HCEC 1CT (cell line): Measurements from ENCODE around the gene S100A14.
"Not testable (repeated sequence)": the region's sequence is repeated elsewhere in the genome, so short reads cannot be mapped to it uniquely, and the experiment has no call there.

ENCODE experiments used
- DNase-seq: peaks from one replicate; pipeline ENCODE4 v3.0.0-alpha.2; 2017

The S100A14 gene

DNA sequence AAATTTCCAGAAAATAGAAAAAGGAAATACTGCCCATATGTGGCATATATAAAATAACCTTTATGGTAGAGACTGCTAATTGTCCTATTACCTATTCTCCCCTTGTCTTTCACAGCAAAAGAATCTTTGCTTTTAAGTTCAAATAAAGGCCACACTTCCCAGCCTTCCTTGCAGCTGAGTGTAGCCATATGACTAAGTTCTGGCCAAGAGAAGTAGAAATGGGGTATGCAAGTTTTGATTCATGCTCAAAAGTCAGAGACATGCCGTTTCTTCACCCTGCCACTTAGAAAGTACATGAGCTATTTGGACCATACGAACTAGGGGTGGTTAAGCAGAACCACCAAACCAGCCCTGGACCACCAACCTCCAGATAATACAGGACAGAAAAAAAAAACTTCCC, 32.1 kb downstream of the S100A14 start:
- DNase-seq, result no peak

DNA sequence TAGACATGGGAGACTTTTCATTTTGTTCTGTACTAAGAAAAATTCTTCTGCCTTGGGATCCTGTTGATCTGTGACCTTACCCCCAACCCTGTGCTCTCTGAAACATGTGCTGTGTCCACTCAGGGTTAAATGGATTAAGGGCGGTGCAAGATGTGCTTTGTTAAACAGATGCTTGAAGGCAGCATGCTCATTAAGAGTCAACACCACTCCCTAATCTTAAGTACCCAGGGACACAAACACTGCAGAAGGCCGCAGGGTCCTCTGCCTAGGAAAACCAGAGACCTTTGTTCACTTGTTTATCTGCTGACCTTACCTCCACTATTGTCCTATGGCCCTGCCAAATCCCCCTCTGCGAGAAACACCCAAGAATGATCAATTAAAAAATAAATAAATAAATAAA, 32.6 kb downstream of the S100A14 start:
- not testable (repeated sequence) for DNase-seq

DNA sequence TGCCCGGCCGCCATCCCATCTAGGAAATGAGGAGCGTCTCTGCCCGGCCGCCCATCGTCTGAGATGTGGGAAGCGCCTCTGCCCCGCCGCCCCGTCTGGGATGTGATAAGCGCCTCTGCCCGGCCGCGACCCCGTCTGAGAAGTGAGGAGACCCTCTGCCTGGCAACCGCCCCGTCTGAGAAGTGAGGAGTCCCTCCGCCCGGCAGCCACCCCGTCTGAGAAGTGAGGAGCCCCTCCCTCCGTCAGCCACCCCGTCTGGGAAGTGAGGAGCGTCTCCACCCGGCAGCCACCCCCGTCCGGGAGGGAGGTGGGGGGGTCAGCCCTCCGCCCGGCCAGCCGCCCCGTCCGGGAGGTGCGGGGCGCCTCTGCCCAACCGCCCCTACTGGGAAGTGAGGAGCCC, 33.3 kb downstream of the S100A14 start:
- not testable (repeated sequence) for DNase-seq

DNA sequence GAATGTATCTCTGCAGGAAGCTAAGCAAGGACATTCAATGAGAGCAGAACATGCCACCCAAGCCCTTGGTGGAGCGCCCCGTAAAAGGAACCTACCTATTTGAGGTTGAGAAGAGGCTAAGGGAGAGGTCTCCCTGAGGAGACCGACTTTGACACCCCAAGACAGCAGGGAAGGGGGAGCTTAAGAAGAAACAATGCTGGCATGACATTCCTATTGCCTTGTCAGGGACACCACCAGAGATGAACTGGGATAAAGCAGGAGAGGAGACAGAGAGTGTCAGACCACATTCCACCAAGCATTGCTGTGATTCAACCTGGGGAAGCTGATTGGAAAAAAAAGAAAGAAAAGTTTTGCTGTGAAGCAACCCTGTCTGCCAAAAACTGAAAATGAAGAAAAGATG, 37.2 kb downstream of the S100A14 start:
- DNase-seq, result no peak

DNA sequence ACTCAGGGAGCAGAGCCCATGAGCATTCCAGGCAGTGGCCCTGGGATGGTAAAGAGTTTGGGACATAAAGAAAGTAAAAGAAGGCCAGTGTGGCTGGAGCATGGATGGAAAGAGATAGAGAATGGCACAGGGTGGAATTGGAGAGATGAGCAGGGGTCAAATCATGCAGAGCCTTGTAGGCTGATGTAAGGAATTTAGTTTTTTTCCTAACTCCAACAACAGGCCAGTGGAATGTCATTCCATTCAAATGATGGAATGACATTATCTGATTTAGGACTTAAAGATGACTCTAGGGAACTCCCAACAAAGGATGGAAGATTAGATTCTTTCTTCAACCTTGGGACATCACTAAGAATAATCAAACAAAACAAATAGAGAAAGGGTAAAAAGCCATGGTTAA, 37.6 kb downstream of the S100A14 start:
- DNase-seq, result peak; percentile 30

DNA sequence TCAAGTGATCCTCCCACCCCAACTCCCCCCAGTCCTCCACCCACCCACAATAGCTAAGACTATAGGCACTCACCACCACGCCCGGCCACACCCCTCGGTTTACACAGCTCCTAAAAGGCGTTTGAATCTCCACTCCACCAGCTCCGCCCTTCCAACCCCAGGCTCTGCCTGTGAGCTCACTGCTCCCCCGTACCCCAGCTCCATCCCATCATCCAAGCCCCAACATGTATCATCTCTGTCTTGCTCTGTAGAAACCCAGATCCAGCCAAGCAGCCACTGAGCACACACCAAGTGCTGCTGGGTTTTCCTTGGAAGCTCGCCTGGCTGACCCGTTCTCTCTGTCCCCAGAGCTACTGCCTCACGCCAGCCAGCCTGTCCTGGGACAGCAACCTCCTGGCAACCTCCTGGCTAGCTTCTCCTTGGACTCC, 38.5 kb downstream of the S100A14 start:
- DNase-seq, result no peak

DNA sequence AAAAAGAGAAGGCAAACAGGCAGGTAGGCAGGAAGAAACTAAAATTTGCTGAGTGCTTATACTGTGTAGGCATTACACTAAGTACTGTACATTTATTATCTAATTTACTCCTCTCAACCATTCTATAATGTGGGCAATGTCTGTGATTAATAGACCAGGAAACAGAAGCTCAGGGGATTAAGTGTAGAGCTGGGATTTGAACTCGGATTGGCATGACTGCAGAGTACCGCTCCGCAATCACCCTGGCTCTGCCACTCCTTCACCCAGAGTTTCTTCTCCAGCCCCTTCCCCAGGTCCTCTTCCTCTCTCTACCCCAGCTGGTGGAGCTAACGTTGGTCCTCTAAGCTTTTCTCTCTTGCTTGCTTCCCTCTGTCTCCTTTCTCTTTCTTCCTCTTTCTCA, 39.0 kb downstream of the S100A14 start:
- no peak for DNase-seq

DNA sequence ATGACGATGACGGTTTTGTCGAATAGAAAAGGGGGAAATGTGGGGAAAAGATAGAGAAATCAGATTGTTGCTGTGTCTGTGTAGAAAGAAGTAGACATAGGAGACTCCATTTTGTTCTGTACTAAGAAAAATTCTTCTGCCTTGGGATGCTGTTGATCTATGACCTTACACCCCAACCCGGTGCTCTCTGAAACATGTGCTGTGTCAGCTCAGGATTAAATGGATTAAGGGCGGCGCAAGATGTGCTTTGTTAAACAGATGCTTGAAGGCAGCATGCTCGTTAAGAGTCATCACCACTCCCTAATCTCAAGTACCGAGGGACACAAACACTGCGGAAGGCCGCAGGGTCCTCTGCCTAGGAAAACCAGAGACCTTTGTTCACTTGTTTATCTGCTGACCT, 40.6 kb downstream of the S100A14 start:
- not testable (repeated sequence) for DNase-seq

DNA sequence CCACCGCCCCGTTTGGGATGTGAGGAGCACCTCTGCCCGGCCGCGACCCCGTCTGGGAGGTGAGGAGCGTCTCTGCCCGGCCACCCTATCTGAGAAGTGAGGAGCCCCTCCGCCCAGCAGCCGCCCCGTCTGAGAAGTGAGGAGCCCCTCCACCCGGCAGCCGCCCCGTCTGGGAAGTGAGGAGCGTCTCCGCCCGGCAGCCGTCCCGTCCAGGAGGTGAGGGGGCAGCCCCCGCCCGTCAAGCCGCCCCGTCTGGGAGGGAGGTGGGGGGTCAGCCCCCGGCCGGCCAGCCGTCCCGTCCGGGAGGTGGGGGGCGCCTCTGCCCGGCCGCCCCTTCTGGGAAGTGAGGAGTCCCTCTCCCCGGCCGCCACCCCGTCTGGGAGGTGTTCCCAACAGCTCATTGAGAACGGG, 41.0 kb downstream of the S100A14 start:
- DNase-seq, result not testable (repeated sequence)

DNA sequence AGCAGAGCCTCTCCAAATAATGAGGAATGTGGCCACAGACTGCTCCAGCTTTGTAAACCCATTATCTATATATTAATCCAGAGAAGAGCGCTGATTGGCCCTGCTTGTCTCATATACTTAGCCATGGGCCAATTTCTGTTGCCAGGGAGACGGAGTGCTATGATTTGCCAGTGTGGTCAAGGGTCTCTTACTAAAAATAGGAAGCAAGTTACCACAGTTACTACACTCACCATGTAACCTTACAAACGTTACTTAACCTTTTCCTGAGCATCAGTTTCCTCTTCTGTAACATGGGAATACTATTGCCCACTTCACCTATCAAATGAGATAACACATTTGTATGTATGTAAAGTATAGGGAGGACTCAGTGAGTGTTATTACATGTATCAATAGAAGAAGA, 42.8 kb downstream of the S100A14 start:
- DNase-seq, result no peak

DNA sequence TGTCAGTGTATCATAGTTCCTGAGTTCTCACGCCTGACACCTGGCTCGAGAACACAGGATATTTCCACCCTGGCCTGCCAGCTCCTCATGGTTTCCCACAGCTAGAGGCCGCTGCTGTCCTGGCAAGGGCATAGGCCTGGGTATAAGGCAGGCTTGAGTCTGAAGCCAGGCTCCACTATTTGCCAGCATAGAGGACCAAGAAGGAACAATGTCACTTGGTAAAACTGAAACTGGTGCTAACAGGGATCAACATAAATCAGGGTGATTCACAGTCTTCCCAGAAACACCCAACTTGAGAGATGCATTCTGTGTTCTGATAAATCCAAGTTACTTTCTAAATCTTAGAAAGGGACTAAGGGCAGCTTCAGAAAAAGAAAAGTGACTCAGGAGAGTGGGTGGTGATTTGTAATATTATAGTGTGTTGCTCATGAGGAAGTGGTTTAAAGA, 43.5 kb downstream of the S100A14 start:
- DNase-seq, result peak; percentile 81

DNA sequence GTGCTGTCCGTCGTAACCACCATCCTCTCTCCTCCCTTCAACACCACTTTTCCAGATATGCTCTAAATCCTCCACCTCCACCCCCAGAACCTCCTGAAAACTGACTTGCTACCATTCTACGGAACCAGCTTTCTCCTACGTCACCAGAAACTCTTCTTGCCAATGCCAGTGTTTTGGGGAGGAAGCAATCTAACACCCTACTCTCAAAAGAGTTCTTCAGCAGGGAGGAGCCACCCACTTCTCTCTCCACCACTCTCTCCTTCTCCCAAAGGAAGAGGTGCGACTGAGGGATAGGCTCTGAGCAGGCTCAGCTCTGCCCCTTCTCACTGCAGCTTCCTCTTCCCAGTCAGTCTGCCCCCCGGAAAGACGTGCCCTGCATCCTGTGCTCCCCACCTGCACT, 44.4 kb downstream of the S100A14 start:
- DNase-seq, result no peak

DNA sequence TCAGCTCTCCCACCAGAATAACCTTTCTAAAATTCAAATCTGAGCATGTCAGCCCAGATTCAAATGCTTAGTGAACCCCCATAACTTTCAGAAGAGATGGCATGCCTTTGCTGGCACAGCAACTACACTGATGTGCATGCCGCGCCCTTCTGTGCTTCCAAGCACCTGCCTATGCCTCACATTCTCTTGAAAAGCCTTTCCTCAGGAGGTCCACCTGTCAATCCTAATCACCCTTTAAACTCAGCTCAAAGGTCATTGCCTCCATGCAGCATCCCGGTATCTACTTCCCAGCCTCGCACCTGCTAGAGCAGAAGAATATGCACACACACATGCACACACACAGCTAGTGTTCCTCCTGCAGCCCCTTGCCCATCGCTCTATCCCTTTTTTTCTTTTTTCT, 45.3 kb downstream of the S100A14 start:
- no peak for DNase-seq

DNA sequence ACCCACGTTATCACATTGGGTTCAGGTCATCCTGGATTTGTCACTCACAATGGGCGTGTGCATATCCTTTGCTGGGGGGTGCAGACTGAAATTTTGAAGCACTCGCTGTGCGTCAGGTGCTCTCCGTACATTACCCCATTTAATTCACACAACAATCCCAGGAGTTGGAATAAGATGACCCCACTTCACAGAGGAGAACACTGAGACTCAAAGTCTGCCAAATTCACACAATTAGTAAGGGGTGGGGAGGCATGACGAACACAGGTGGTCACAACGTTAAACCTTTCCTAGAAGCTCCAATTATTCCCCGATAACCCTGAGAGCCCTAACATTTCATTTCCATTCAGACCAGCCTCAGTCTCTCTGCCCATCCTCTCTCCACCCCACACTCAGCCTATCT, 46.7 kb downstream of the S100A14 start:
- DNase-seq, result no peak

DNA sequence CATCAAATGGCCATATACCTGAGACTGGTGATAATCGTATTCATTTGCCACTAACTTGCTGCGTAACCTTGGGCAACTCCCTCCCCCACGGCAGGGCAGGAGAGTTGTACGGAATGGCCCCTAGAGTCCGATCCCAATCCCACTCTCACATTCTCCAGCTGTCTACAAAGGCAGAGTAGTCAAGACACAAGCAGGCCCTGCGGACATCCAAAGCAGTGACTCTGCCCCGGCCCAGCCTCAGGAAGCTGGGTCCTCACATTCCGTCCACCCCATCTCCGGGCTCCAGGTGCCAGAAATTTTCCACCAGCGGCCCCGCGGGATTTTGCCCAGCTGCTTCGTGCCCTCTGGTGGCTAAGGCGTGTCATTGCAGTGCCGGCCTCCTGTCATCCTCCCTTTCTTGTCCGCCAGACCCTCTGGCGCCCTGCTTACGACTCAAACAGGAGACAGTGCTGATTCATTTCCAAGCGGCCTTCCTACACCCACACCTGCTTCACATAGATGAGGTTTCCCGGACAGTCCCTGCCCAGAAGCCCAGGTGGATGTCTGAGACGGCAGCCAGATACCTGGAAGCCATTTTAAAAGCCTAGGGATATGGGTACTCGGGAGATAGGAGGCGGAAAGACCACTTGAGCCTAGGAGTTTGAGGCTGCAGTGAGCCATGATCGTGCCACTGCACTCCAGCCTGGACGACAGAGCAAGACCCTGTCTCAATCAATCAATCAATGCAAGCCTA, 47.6 kb downstream of the S100A14 start:
- DNase-seq, result peak; percentile 78

DNA sequence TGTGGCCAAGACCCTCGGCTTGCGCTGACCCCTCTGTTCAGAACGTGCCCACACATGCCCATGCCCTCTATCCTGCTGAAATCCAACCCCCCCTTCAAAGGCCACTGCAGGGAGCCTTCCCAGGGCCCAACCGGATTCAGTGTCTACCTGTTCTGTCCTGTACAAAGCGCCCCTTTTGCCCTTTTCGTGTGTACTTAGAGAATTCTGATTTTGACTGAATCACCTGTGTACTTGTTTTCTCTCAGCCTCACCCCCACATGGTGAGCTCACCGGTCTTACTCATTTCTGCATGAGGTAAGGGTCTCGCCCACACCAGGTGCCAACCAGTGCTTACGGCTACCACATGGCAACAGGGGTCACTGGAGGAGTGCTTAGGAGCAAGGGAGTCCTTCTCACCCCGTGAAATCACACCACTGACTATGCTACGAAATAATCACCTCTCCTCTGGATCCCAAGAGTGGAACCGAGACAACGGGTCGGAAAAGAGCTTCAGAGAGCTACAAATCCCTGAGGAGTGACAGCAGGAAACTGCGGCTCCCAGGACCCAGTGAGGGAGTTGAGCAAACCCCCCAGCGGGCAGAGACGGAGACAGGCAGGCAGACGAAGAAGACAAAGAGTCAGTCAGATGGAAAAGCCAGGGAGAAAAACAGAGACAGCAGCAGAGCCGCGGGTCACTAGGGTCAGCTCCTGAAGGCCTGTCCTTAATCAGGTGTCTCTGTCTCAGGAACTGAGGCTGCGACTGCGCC, 48.3 kb downstream of the S100A14 start:
- DNase-seq, result no peak

DNA sequence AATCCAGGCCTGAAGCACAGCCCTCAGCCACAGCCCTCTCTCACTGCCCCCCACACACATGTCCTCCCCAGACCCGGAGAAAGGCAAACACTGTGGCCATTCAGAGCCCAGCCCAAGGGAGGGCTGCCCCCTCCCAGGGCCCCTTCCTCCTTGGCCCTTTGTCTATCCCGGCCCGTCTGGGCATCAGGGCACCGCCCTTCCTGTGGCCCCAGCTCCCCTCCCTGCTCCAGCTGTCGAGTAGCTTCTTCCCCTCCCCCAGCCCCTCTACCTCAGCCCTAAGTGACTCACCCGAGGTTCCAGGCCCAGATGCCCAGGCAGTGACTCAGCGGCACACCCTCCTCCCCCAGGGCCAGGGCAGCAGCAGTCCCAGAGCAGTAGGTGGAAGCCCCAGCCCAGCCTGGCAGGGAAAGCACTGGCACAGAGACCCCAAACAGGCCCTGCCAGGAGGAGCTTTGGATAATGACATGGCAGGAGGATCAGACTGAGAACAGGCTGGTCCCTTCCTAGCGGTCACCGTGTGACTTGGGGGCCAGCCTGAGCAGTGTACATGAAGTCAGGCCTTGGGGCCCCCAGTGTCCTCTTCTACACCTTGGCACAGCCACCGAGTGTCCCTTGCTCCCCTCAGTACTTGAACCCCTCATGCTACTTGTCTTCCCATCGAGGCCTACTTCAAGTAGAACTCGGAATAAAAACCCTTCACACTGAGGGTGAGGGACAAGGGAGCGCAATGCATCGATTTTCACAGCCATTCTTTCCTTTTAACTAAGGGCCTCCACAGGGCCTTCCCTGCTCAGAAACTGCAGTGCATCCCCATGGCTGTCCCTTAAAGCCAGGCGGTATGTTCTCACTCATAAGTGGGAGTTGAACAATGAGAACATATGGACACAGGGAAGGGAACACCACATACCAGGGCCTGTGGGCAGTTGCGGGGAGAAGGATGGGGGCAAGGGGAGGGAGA, 49.4 kb downstream of the S100A14 start:
- DNase-seq, result peak; percentile 99

DNA sequence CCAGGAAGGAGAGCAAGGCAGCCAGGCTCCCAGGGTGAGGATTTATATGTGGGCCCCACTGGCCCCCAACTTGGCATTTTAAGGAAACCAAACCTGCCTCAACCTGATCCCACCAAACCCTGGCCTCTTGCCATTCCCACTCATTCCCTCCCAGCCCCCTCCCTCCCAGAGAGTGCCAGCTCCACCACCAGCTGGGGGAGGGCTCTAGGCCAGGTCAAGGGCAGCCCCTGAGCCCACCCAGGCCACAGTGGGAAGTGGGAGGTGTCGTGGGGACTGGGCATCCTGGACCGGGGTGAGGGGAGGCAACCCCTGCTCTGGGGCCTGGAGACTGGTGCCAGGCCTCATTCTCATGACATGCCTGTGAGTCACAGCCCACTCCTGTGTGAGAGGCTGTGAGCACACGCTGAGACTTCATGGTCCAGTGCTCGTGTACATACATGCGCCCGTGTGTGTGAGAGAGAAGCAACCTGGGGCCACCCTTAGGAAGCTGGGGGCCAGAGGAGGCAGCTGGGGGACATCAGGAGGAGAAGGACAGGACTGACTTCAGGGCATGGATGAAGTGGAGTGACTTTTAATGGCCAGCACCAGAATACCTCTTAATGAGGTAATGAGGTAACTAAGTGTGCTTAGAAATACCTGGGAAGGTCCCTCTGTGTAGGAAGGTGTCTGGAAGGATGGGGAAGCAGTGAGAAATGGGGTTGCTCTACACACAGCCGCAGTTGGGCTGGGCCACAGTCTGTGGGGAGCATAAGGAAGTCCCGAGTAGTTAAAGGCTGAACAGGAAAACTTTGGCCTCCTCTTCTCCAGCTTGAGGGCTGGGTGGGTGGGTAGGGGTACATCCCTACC, 50.4 kb downstream of the S100A14 start, which contains the start of gene S100A2:
Gene S100A2 (minus strand): TSS at position 316 of the 846 bp plus-strand sequence. CDS start 1,967 bp downstream, outside the sequence.
- peak; percentile 96 for DNase-seq
